ENCODE measurements around the gene RPP38. TPM values are rescaled to one million over a fixed set of nuclear protein-coding genes. Genes with fewer than 3 reads are reported as not detected.

The RPP38 gene
- total and polyA plus RNA-seq, 10 of the 15 experiments (the other 5 are each of a cell fraction or from before 2014, with no cell fraction given): 13.0 to 40.9 (median 27.2) TPM

DNA sequence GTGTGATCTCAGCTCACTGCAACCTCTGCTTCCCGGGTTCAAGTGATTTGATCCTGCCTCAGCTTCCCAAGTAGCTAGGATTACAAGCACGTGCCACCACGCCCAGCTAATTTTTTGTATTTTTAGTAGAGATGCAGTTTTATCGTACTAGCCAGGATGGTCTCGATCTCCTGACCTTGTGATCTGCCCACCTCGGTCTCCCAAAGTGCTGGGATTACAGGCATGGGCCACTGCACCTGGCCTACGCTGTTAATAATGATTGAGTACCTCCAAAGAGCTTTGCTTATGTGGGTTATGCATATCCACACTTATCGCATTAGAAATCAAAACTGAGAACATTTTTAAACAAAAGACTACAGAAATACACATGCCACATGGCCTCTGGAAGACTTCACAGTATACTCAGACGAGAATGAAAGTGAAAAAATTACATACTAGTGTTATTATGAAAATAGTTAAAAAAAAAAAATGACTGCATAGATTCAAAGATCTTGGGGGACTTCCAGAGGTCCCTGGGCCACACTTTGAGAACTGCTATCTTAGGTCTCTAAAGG lies 25.4 kb downstream of the RPP38 start (continued):
- TF ChIP-seq WRNIP1 (IDR thresholded peaks at IDR 0.05; ENCODE audit: borderline replicate concordance, low read depth, low read length) (no peak), MTA2 (IDR thresholded peaks at IDR 0.05; ENCODE audit: low read depth) (peak; percentile 89), MEF2A (IDR thresholded peaks at IDR 0.05; ENCODE audit: insufficient read depth, low read depth, low read length) (peak; percentile 78), SMAD5 (IDR thresholded peaks at IDR 0.05; ENCODE audit: low read depth) (no peak), SMARCA5 (IDR thresholded peaks at IDR 0.05) (peak; percentile 94), JUNB (IDR thresholded peaks at IDR 0.05) (no peak), HDGF (IDR thresholded peaks at IDR 0.05) (peak; percentile 88), BCL11A (IDR thresholded peaks at IDR 0.05; ENCODE audit: low read depth, low read length) (no peak), ZNF217 (IDR thresholded peaks at IDR 0.05) (peak; percentile 94), RFX5 (IDR thresholded peaks at IDR 0.05; ENCODE audit: low read depth, low read length) (no peak), NRF1 (conservative IDR thresholded peaks at IDR 0.05; ENCODE audit: low read depth, low read length) (no peak), IKZF2 (IDR thresholded peaks at IDR 0.05) (peak; percentile 81 to 89)
- TF ChIP-seq, protein P1, sequence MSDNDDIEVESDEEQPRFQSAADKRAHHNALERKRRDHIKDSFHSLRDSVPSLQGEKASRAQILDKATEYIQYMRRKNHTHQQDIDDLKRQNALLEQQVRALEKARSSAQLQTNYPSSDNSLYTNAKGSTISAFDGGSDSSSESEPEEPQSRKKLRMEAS (IDR thresholded peaks at IDR 0.05; ENCODE audit: low read depth, low read length): peak; percentile 37; the same call in 1 of the 2 replicates
- TF ChIP-seq, protein P2, sequence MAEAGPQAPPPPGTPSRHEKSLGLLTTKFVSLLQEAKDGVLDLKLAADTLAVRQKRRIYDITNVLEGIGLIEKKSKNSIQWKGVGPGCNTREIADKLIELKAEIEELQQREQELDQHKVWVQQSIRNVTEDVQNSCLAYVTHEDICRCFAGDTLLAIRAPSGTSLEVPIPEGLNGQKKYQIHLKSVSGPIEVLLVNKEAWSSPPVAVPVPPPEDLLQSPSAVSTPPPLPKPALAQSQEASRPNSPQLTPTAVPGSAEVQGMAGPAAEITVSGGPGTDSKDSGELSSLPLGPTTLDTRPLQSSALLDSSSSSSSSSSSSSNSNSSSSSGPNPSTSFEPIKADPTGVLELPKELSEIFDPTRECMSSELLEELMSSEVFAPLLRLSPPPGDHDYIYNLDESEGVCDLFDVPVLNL (IDR thresholded peaks at IDR 0.05; ENCODE audit: low read depth, low read length): no peak
- TF ChIP-seq, protein P3, sequence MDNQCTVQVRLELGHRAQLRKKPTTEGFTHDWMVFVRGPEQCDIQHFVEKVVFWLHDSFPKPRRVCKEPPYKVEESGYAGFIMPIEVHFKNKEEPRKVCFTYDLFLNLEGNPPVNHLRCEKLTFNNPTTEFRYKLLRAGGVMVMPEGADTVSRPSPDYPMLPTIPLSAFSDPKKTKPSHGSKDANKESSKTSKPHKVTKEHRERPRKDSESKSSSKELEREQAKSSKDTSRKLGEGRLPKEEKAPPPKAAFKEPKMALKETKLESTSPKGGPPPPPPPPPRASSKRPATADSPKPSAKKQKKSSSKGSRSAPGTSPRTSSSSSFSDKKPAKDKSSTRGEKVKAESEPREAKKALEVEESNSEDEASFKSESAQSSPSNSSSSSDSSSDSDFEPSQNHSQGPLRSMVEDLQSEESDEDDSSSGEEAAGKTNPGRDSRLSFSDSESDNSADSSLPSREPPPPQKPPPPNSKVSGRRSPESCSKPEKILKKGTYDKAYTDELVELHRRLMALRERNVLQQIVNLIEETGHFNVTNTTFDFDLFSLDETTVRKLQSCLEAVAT (IDR thresholded peaks at IDR 0.05): peak; percentile 84
